ENCODE data around the gene SNRNP70.

DNA sequence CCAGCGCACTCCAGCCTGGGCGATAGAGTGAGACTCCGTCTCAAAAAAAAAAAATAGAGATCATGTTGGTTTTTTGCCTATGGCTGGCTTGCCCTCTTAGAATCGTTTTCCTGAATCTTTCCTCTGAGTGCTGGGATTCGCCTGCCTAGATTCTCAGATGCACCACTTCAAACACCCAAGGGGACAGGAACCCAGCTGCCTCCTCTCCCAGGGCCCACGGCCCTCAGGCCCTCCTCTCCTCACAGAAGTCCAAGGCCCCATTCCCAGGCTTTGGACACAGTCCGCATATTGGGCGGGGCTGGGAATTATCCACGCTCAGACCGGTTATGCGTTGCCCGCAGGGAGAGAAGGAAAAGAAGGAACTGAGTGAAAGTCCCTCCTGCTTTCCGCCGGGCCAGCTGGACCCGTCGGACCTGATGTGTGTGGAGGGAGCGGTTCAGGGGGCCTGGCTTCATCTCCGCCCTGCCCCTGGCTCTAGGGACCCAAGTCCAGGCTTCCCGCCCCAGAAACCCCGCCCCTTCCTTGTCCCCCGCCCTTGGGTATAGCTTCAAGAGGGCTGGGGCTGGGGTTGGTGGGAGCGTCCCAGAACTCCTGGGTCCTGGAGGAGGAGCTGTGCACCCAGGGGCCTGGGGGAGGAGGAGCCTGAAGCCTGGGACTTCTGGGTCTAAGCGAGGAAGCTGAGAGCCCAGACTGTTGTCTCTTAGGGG is 39.9 kb downstream of the SNRNP70 start:
- TF ChIP-seq PPARA (CRISPR knock-in tag; IDR thresholded peaks at IDR 0.05; ENCODE audit: borderline replicate concordance) (no peak), ZFP3 (CRISPR knock-in tag; IDR thresholded peaks at IDR 0.05) (no peak), ARNTL (CRISPR knock-in tag; IDR thresholded peaks at IDR 0.05; ENCODE audit: borderline replicate concordance, low read depth) (no peak), ZNF70 (CRISPR knock-in tag; IDR thresholded peaks at IDR 0.05) (no peak), RARB (CRISPR knock-in tag; IDR thresholded peaks at IDR 0.05) (no peak), POU6F1 (CRISPR knock-in tag; IDR thresholded peaks at IDR 0.05; ENCODE audit: borderline replicate concordance, low read depth) (no peak), ZFP30 (CRISPR knock-in tag; IDR thresholded peaks at IDR 0.05) (no peak), ZC3H10 (CRISPR knock-in tag; IDR thresholded peaks at IDR 0.05) (no peak), CSDC2 (CRISPR knock-in tag; IDR thresholded peaks at IDR 0.05) (no peak), ESRRG (CRISPR knock-in tag; IDR thresholded peaks at IDR 0.05) (no peak)
- TF ChIP-seq, protein P1, sequence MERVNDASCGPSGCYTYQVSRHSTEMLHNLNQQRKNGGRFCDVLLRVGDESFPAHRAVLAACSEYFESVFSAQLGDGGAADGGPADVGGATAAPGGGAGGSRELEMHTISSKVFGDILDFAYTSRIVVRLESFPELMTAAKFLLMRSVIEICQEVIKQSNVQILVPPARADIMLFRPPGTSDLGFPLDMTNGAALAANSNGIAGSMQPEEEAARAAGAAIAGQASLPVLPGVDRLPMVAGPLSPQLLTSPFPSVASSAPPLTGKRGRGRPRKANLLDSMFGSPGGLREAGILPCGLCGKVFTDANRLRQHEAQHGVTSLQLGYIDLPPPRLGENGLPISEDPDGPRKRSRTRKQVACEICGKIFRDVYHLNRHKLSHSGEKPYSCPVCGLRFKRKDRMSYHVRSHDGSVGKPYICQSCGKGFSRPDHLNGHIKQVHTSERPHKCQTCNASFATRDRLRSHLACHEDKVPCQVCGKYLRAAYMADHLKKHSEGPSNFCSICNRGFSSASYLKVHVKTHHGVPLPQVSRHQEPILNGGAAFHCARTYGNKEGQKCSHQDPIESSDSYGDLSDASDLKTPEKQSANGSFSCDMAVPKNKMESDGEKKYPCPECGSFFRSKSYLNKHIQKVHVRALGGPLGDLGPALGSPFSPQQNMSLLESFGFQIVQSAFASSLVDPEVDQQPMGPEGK (CRISPR knock-in tag; IDR thresholded peaks at IDR 0.05; ENCODE audit: borderline replicate concordance): no peak
- TF ChIP-seq, protein P2, sequence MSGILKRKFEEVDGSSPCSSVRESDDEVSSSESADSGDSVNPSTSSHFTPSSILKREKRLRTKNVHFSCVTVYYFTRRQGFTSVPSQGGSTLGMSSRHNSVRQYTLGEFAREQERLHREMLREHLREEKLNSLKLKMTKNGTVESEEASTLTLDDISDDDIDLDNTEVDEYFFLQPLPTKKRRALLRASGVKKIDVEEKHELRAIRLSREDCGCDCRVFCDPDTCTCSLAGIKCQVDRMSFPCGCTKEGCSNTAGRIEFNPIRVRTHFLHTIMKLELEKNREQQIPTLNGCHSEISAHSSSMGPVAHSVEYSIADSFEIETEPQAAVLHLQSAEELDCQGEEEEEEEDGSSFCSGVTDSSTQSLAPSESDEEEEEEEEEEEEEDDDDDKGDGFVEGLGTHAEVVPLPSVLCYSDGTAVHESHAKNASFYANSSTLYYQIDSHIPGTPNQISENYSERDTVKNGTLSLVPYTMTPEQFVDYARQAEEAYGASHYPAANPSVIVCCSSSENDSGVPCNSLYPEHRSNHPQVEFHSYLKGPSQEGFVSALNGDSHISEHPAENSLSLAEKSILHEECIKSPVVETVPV (CRISPR knock-in tag; IDR thresholded peaks at IDR 0.05): no peak

Data from SK-N-SH treated with all-trans-retinoic acid at 6 μM for 48 hours (cell line).